GM21737 (cell line): ENCODE measurements around the gene FGD5.

Experiments
- ATAC-seq: cut with Tn5 transposase; IDR thresholded peaks from one replicate; pipeline ENCODE4 v1.9.1; 2021; ENCODE audit warnings: mild to moderate bottlenecking, moderate library complexity; ENCODE audit not compliant: unreplicated experiment

The FGD5 gene

DNA sequence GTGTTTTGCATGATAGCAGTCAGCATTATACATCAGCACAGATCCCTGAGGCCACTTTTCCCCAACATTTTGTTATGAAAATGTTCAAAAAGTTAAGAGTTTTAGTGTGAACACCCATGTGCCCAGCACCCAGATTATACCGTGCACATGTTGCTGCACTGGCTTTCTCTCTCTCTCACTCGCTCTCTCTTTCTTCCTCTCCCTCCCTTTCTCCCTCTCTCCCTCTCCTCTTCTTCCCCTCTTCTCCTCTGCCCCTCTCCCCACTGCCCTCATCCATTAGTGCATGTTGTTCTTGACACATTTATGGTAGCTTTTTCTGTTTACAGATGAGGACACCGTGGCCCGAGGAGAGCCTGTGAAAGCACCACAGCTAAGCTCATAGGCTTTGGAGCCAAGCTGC, 7.3 kb downstream of the FGD5 start:
- no peak for ATAC-seq

DNA sequence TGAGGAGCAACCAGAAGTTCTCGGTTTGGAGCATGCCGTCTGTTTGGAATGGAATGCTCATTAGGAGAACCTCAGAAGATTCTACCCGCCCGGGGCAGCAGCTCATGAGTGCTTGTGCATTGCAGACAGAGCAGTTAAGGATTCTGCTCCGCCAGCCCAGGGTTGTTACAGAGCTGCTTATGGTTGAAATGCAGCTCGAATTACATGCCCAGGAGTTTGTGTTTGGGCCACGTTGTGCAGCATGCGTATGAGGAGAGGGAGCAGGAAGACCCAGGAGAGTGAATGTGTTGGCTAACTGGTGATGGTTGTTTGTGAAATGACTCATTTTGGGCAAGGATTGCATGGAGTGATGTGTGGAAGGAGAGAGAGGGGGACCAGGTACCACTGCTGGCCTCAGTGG, 9.0 kb downstream of the FGD5 start:
- ATAC-seq: no peak

DNA sequence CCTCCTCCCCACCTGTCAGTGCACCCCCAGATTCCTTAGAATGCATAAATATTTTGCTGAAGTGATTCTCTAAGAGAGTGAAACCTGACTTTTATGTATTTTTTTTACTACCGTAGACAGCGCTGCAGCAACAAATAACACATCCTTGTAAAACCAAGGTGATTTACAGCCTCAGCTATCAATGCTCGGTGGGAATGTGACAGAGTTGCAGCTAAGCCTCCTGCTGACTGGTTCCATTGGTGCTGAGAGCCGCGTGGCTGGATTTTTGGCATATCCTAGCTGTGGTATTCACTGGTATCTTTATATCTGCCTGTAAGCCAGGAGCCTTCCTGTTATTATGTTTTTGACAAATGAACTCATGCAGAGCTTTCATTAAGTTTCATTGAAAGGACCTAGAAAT, 11.0 kb downstream of the FGD5 start:
- ATAC-seq: no peak

DNA sequence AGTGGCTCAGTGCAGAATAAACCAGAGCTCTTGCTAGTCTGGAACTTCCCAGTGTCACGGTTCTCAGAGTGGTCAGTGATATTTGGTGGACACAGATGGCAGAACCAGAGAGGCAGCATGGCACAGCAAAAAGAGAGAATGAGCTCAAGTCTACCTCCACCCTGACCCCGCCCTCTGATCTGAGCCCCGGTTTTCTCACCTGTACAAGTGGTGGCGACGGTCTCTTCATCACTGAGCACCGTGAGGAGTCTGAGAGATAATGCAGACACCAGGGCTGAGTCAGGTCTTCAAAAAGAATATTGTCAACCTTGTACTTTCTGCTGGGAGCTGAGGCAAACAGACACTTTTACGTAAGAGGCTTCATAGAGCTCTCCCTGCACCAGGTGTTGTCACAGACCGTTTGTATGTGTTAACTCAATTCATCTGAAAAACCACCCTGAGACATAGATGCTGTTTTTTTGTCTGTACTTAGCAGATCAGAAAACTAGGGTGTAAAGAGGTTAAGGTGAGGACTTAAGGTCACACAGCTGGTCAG, 13.2 kb downstream of the FGD5 start:
- ATAC-seq: no peak

DNA sequence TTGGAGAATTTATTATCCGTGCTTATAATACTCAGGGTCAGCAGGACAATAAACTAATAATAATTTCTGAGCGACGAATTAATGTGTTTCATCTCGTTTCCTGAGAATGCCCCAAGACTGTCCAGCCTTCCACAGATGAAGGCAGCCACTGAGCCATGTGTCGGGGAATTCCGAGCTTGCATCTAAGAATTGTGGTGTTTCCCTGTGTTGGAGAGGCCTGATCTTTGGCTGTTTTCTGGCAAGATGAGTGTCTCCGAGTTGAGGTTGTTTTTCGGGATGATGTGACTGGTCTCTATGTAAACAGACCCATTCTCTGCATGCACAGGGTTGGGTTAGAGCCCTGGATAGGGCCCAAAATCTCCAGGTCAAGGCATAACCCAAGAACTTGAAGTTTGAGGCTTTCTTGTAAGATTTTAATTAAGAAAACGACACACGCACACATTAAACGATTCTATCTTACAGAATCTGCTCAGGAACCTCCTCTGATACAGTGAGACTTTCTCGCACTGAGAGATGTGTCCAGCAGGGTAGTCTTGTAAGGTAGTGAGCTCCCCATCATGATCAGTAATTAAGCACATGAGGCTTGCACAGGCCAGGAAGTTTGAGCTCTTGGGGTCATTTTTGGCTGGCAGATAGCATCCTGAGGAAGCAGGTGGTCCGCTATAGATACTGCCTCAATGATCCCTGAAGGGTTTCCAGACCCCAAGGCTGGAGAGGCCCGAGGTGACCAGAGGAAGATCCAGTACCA, 14.4 kb downstream of the FGD5 start:
- ATAC-seq: no peak

DNA sequence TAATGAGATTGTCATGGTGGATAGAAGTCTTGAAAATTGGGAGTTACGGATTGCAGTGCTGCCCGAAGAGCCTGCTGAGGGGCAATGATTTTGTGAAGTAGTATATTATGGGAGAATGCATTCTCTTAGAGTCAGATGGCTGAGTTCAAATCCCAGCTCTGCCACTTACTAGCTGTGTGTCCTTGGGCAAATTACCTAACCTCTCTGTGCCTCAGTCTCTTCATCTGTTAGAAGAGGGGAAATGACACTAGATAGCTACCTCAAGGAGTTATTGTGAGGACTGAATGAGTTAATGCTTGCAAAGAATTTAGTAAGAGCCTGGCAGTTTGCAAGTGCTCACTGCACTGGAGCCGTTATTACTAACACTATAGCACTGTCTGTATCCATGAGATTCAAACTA, 15.4 kb downstream of the FGD5 start:
- ATAC-seq: no peak

DNA sequence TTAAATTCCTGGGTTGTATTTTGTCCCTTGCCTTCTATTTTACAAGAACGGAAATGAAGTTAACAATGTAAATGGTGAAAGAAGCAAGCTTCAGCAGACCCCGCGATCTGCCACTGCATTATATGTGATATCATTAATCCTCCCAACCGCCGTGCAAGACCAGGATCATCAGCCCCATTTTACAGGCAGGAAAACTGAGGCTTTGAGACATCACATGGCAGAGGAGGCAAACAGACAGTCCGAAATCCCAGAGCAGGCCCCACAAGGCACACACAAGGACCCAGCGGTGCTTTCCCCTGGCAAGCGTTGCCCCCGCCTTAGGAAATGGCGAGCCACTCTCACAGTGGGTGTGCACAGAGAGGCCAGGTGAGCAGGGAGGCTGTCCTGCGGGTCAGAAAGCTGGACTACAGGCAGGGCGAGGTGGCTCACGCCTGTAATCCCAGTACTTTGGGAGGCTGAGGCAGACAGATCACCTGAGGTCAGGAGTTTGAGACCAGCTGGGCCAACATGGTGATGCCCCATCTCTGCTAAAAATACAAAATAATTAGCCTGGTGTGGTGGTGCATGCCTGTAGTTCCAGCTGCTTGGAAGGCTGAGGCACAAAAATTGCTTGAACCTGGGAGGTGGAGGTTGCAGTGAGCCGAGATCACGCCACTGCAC, 16.2 kb downstream of the FGD5 start:
- ATAC-seq: no peak

DNA sequence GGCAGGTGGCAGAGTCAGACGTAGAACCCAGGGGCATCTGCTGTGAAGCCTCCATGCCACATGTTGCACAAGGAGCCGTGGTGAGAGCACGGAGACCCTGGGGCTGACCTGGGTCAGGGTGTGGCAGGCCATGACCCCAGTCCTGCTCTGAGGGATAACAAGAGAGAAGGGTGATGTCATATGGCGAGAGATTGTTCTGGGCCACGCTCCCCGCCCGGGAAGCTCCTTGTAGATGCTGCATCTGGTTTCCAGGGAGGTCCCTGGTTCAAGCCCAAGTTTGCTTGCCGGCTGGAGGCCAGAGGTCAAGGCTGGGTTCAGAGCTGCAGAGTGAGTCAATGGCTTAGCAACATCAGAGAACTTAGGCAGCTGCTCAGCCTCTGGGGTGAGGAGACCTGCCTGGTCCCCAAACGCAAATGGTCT, 17.3 kb downstream of the FGD5 start:
- ATAC-seq: no peak

DNA sequence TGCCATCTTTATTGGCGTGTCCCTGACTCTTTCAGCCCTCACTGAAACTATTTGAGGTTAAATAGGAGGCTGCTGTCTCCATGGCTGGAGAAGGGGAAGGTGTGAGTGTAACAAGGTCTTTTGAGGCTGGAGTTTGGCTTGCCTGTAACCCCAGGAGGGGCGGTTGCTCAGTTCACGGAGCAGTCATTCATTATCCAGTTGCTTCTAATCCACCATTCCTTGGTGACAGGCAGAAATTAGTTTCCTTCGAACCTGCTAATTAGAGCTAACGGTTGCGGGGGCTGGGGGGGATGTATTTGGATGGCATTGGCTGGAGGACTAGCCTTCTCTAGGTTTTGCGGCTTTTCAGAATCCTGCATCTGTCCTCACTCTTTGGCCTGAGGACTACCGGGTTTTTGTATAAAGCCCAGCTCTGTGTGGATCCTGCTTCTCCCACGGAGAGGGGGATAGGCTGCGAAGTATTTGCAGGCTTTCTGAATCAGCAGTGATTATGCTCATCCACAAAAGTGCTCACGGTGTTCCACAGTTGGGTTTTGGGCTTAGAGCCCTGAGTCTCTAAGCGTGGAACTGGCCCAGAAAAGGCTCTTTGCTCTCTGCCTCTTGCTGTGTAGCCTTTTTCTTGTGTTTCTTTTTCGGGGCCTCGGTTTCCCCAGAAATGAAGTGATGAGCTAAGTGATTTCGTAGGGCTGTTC, 18.6 kb downstream of the FGD5 start:
- no peak for ATAC-seq

DNA sequence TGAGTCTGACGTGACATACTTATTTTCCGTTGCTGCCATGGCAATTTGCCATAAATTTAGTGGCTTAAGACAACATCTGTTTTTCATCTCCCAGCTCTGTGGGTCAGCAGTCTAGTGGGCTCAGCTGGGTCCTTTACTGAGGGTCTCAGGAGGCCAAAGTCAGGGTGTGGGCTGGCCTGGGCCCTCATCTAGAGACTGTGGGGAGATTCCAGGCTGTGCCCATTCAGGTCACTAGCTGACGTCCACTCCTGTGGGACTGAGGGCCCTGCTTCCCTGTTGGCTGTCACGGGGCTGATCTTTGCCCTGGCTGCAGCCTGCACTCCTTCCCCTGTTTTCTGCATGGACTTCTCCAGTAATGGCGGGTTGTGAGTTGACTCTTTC, 19.1 kb downstream of the FGD5 start:
- no peak for ATAC-seq

DNA sequence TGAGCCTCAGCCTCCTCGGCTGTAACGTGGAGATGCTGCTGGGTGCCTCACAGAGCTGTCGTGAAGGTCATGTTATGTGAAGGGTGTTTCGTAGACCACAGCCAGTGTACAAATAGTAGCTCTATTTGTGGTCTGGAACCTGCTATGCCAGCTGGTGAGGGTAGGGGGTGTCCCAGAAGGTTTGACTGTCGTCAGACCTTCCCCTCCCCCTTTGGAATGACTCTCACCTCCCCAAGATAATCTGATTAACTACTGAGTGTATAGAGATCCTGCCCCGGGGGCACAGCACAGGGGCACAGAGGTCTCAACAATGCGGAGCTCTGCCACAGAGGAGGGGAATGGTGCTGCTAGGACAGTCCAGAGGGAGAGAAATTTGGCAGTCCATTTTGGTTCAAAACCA, 20.5 kb downstream of the FGD5 start:
- ATAC-seq: no peak

DNA sequence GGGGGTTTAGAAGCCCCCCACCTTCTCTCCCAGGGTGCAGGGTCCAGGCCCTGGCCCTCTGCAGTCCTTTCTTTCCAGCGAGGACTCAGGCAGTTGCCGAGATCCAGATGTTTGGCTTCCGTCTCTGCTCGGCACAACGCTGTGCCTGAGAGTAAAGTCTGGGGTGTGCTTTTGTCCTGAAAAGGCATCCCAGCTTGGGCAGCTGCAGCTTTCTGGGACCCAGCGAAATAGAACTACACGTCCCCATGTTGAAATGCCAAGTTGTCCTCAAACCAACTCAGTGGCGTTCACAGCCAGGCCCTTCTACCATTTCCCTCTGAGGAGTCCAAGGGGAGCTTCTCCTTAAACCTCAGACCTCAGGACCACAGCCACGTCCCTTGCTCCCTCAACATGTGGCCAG, 23.1 kb downstream of the FGD5 start:
- ATAC-seq: no peak

DNA sequence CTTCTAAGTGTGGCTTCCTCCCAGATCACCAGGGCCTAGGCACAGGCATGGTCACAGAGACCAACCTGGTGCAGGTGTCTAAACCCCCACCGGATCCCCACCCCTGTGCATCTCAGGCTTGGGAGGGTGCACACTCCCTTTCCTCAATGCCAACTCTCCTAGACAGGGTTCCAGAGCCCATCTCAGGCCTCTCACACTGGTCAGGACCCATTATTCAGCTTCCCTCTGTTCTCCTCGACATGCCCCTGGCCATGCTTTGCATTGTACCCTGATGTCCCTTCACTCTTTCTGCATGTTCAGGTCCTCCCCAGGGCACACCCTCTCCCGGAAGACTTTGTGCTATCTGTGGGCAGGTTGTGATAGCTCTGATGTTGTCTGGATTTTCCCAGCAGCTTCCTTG, 23.5 kb downstream of the FGD5 start:
- no peak for ATAC-seq

DNA sequence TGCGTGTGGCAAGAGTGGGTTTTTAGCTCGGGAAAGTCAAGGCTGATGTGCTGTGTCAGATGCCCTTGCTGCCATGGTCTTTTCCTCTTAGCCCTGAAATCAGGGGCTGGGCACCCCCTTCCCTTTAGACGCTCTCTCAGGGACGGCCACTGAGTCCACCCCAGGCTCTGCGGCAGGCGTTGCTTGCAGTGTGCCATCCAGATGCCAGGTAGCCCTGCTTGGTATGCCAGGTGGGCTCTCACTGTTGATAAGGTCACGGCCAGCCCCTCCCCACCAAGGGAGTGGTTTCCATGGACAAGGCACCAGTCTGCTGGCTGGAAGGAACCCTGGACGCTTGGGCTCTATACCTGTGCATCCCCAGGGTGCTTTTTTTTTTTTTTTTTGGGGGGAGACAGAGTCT, 24.6 kb downstream of the FGD5 start:
- no peak for ATAC-seq

DNA sequence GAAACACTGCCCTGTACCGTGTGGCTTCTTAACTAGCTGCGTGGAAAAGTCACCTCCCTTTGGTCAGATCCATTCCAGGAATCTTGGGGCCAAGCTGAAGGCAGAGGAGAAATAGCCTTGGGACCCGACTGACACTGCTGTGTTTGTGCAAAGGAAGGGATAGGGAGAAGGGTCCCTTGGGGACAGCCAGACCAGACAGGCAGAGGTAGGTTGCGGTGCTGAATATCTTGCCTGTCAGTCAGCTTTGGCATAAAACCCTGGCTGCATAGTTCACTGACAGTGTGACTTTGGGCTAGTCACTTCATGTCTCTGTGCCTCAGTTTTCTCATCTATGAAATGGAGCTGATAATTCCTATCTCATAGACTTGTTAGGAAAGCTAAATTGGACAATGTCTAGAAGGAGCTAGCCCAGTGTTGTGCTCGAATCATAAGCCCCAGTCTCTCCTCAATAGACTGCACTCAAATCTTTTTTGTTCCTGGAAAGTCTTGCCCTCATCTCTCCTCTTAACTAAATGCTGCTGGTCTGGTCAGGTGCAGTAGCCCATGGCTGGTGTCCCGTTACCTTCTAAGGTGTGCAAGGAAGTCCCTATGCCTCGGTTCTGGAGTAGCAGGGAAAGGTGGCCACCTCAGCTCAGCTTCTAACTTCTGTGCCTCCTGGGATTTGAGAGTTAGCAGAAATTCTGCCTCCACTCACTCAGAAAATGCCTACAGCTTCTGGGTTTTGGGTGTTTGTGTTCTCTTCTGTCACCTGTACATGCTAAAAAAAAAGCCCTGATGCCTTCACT, 25.8 kb downstream of the FGD5 start:
- ATAC-seq: no peak

DNA sequence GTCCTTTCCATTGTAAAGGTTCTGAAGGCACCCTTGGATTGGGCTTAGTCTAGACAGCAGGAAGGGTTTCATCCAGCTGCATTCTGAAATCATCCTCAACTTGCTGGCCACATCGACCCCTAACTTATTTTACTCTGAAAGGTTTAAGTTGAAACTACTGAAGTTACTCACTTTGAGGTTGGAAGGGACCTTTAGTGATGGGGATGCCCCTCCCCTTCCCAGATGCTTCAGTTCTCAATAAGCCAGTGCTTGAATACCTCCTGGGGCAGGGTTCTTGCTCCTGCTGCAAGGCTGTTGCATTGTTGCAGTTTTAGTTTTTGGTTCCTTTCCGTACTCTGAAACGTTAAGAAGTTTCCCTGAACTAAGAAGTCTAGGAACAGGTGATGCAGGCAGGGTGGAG, 26.4 kb downstream of the FGD5 start:
- no peak for ATAC-seq

DNA sequence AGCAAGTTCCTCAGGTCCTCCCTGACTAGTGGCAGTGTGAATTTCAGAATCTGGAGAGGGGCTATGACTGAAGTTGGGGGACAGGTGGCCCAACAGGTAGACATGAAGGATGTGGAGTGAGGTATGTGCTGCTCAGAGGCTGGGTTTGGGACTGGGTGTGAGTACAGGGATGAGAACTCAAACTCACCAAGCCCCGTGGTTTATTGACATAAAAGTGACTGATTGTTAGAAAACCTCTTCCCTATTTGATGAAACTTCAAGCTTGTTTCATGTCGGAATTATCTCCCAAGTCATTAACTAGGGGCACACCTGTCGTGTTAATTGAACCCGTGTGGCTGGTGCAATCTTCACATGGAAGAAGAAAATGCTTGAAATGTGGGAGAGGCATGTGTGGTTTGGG, 27.1 kb downstream of the FGD5 start:
- ATAC-seq: no peak

DNA sequence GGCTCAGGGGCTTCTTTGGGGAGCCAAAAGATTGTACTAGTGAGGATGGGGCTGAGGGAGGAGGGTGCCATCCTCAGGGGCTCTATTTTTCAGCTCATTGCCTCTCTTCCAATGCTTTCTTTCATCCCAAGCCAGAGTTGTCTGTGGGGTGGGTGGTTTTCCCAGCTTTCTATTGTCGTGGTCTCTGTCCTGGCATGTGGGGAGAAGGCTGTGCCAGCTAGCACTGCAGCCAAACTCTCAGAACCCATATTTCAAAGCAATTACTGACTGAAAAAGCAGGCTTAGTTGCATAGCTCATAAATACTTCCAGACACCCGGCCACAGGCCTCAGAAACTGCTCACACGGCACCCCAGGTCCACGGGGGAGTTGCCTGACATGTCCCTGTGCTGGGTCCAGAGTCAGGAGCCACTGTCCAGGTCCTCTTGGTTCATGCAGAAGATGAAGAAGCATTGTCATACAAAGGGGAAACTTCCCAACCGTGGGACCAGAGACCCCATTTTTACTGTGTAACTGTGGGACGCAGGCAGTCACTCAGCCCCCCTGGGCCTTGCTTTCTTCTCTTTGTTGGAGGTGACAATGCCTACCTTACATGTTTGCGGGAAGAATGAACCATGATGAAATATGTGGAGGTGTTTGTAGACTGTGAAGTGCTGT, 27.6 kb downstream of the FGD5 start:
- no peak for ATAC-seq

DNA sequence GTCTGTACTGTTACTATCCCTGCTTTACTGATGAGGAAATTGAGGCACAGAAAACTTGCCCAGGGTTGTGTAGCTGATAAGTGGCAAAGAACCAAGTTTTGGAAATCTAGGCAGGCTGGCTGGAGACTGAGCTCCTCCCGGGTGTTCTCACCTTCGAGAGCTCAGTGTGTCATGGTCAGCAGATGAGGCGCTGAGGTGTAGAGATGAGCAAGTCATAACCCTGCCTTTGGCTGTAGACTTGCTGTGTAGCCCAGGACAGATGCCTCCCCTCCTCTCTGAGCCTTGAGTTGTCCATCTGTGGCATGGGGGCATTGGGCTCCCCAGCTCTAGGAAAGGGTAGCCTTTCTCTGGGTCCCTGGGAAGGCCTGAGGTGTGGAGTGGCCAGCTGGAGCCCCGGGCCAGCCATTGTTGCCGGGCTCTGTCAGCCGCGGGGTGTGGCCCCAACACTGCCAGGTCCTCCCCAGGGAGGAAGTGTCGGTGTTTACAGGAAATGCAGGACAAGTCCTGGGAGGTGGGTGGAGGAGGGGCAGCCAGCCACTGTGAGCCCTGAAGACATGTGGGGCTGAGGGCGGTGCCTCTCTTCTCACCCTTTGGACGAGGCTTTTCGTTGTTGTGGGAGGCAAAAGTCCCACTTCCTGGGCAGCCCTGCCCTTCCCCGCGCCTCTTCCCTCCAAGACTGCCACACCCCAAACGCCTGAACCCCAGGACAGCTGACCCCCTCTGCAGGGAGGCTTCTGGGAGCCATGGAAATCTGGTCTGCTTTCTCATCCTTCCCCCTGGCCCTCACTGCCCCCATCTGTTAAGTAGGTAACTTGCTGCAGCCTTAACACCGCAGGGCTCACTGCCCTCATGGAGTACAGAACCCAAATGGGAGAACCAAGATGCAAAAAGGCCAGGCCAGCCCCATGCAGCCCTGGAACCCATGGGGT, 29.1 kb downstream of the FGD5 start:
- no peak for ATAC-seq

DNA sequence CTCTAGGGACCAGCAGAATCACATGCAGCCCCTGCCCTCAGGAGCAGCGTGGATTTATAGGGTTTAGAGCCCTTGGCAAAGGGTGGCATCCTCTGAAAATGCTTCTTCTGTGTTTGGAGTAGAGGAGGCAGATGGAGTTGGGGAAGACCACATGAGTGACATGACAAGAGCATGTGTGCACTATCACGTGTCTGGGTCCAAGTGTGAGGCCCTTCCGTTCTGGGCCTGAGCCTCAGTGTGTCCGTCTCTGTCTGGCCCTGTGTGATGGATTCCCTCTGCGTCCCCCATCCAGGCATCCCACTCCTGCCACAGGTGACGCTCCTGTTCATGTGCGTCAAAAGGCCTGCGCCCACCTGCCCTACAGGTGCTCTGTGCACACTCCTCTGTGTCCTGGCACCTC, 30.1 kb downstream of the FGD5 start:
- ATAC-seq: no peak
